Heart right ventricle (tissue), 16 donors: ENCODE data around the gene HNRNPAB. TPM values are rescaled to one million over a fixed set of nuclear protein-coding genes. Genes with fewer than 3 reads are reported as not detected.

Experiments used
- ATAC-seq, 8 donors: fragments of 200-7000 bp; cut with Tn5 transposase; one replicate each; pipeline ENCODE4 v1.9.1; 2020; ENCODE audit warnings: mild to moderate bottlenecking in 8 of 8, moderate library complexity in 8 of 8, moderate number of reproducible peaks in 1 of 8
- DNase-seq, 2 donors: peaks; one replicate each; pipeline ENCODE4 v3.0.0-alpha.2; 2020
- H3K27ac ChIP-seq, 10 donors: fragments of 200-600 bp; sonication (generic) in 2 of 10; one replicate each; pipeline versions ENCODE4 v1.5.0 to v1.8.0; 2020 to 2022; ENCODE audit warnings: mild to moderate bottlenecking in 3 of 10
- H3K27me3 ChIP-seq, 7 donors: fragments of 200-600 bp; one replicate each; pipeline ENCODE4 v1.8.0; 2021 to 2022; ENCODE audit warnings: mild to moderate bottlenecking in 2 of 7
- H3K36me3 ChIP-seq, 9 donors: fragments of 200-600 bp; sonication (generic) in 1 of 9; one replicate each; pipeline versions ENCODE4 v1.5.0 to v1.8.0; 2020 to 2022; ENCODE audit warnings: mild to moderate bottlenecking in 2 of 9
- H3K4me1 ChIP-seq, 9 donors: fragments of 200-600 bp; sonication (generic) in 1 of 9; one replicate each; pipeline versions ENCODE4 v1.5.0 to v1.8.0; 2020 to 2022; ENCODE audit warnings: mild to moderate bottlenecking in 4 of 9
- H3K4me3 ChIP-seq, 10 donors: fragments of 200-600 bp; sonication (generic) in 2 of 10; one replicate each; pipeline versions ENCODE4 v1.5.0 to v1.8.0; 2020 to 2022; ENCODE audit warnings: mild to moderate bottlenecking in 7 of 10, moderate library complexity in 2 of 10
- H3K9me3 ChIP-seq, 11 donors: fragments of 200-600 bp in 10 of 11; sonication (generic) in 2 of 11; one replicate each; pipeline versions ENCODE4 v1.5.0 to v1.8.0; 2013 to 2022; ENCODE audit warnings: mild to moderate bottlenecking in 2 of 11, control low read depth in 1 of 11, moderate library complexity in 1 of 11
- CTCF ChIP-seq, 9 donors: fragments of 200-600 bp; sonication (generic) in 2 of 9; IDR thresholded peaks; one replicate each; pipeline versions ENCODE4 v1.5.0 to v1.8.0; 2021 to 2022; ENCODE audit warnings: antibody characterized with exemption in 9 of 9, mild to moderate bottlenecking in 5 of 9, moderate library complexity in 1 of 9
- WGBS, 2 donors: extraction: QIAGEN DNeasy Blood & Tissue Kit; methylation state at CpG; one replicate each; pipeline ENCODE4 v1.1.7; 2013; ENCODE audit warnings: inconsistent platforms in 1 of 2; 5-methylcytosine and 5-hydroxymethylcytosine counted together
- intact Hi-C, 10 donors: fragments of 100-400 bp; cut with DNase I; formaldehyde crosslinking; loops; one replicate each; pipeline versions ENCODE4 v1.11.1 to v1.14.2; 2022
- polyA plus RNA-seq, 2 donors: library from polyadenylated mRNA; stranded (reverse); fragments of 200-250 nt; gene quantifications; one replicate each; pipeline ENCODE4 v1.2.3, GENCODE V29; 2013
- total RNA-seq, 10 donors: library from RNA; stranded (reverse); fragmentation: NEBNext Ultra II Directional in 3 of 10; extraction: Animal tissue kit (Norgen Biotek cat#: 25700) in 3 of 10; gene quantifications; one replicate each; pipeline versions ENCODE4 v1.2.1 to v1.2.4, GENCODE V29; 2021 to 2023
- donor health status: Arrhythmogenic right ventricular cardiomyopathy.
- donor health status: ischemic (EF 13 %, LVEDD 7.1; RV severe dilation, severe dysfunction).
- donor health status: healthy with polysubstance abuse.
- donor health status: DM: no; HTN: yes; CAD: no.
- donor health status: DM: no; HTN: no; CAD: no.
- donor health status: ischemic (EF 25% LVEDD 6.9; RV normal size, moderate dysfunction).
- donor health status: ischemic (EF 25% LVEDD 5.7; RV mildly dilated, moderate dysfunction).
- donor health status: healthy.
- donor health status: DM: yes; HTN: yes; CAD: no.
- donor health status: Ischemic cardiomyopathy.
- donor health status: ischemic (EF 35%, LVEDD 5.7; RV mildly dilated, moderate dysfunction).
- donor health status: nonischemic (EF 11% LVEDD 7.7; RV severe dilation, severe dysfunction).
- donor health status: DM: yes; HTN: yes; CAD: no.
- donor health status: PGD.
- donor health status: ischemic (EF 29% LVEDD 5.4; RV normal size, mild dysfunction).
- donor health status: nonischemic (EF 23%, LVEDD 6.1; RV moderate dilation, normal function).

HNRNPAB gene
- total and polyA plus RNA-seq, 12 donors = 70.8 to 140 (median 81.9) TPM

- Histone ChIP-seq H3K36me3 (no peaks in the 10 kb centered on the region), H3K9me3 (no peaks in the 10 kb centered on the region), H3K27ac (no peak overlapping the region), H3K4me3 (no peak overlapping the region), H3K4me1 (peaks cover 0 to 6% (median 0%) of the 10 kb centered on the region in 9 donors), H3K27me3 (peaks cover 0 to 44% (median 16%) of the 10 kb centered on the region in 7 donors)
- TF ChIP-seq CTCF (IDR thresholded peaks at IDR 0.05) = no peak
- 67% methylated on average over 2 of the region's 2 CpGs for WGBS, 2 donors
- ATAC-seq = no peak
- intact Hi-C loops = no loop called here
- DNase-seq = no peak
These were observed 12.1 kb upstream of the HNRNPAB start for GRCh38 chr5:178192244-178192643.

GRCh38 chr5:178192787-178193186 is 11.5 kb upstream of the HNRNPAB start:
- Histone ChIP-seq H3K9me3 (no peaks in the 10 kb centered on the region), H3K4me3 (no peak overlapping the region), H3K4me1 (peaks cover 0 to 6% (median 0%) of the 10 kb centered on the region in 9 donors), H3K27me3 (peaks cover 0 to 44% (median 16%) of the 10 kb centered on the region in 7 donors), H3K27ac (no peak overlapping the region), H3K36me3 (no peaks in the 10 kb centered on the region)
- DNase-seq (no peak), ATAC-seq (no peak)
- intact Hi-C loops = no loop called here
- WGBS, 2 donors = 88 to 94% methylated on average over 7 of the region's 7 CpGs
- no peak for TF ChIP-seq CTCF (IDR thresholded peaks at IDR 0.05)

- DNase-seq = no peak
- ATAC-seq = no peak
- H3K4me1 ChIP-seq = peaks cover 0 to 6% (median 0%) of the 10 kb centered on the region in 9 donors
- H3K4me3 ChIP-seq = no peak overlapping the region
- no peaks in the 10 kb centered on the region for H3K9me3 ChIP-seq
- H3K27ac ChIP-seq = no peak overlapping the region
- intact Hi-C loops = no loop called here
- no peaks in the 10 kb centered on the region for H3K36me3 ChIP-seq
- 72 to 78% methylated on average over 8 of the region's 8 CpGs for WGBS, 2 donors
- TF ChIP-seq CTCF (IDR thresholded peaks at IDR 0.05) = no peak
- H3K27me3 ChIP-seq = peaks cover 0 to 43% (median 16%) of the 10 kb centered on the region in 7 donors
These were observed 11.0 kb upstream of the HNRNPAB start for GRCh38 chr5:178193251-178193809.

- no peak for TF ChIP-seq CTCF (IDR thresholded peaks at IDR 0.05)
- no peak overlapping the region for H3K4me3 ChIP-seq
- H3K36me3 ChIP-seq = no peaks in the 10 kb centered on the region
- peaks cover 0 to 36% (median 16%) of the 10 kb centered on the region in 7 donors for H3K27me3 ChIP-seq
- no peak overlapping the region for H3K27ac ChIP-seq
- no peaks in the 10 kb centered on the region for H3K9me3 ChIP-seq
- WGBS, 2 donors = 30 to 40% methylated on average over 7 of the region's 7 CpGs
- DNase-seq (no peak), ATAC-seq (no peak)
- H3K4me1 ChIP-seq = peaks cover 0 to 6% (median 0%) of the 10 kb centered on the region in 9 donors
- intact Hi-C loops = no loop called here
These were observed 10.3 kb upstream of the HNRNPAB start for GRCh38 chr5:178194026-178194425.
